Neural crest cell (in vitro differentiated cells): ENCODE measurements around the gene KCTD4. TPM values are rescaled to one million over a fixed set of nuclear protein-coding genes. Genes with fewer than 3 reads are reported as not detected.

Source experiments
- DNase-seq: peaks from one replicate; pipeline ENCODE4 v3.0.0; 2021; ENCODE audit warnings: low read depth, mixed read lengths, low spot score
- H3K27ac Mint-ChIP-seq: one replicate; pipeline ENCODE4 v1.8.0; 2021; ENCODE audit warnings: mild to moderate bottlenecking, mixed read lengths; ENCODE audit not compliant: unreplicated experiment
- H3K27me3 Mint-ChIP-seq: 2 replicates; pipeline ENCODE4 v1.8.0; 2021; ENCODE audit warnings: low read depth, mild to moderate bottlenecking, mixed read lengths
- H3K36me3 Mint-ChIP-seq: 2 replicates; pipeline ENCODE4 v1.8.0; 2021; ENCODE audit warnings: low read depth, mild to moderate bottlenecking, mixed read lengths
- H3K4me1 Mint-ChIP-seq: 2 replicates; pipeline ENCODE4 v1.8.0; 2021; ENCODE audit warnings: mixed read lengths
- H3K4me3 Mint-ChIP-seq: one replicate; pipeline ENCODE4 v1.8.0; 2021; ENCODE audit warnings: mild to moderate bottlenecking, mixed read lengths
- H3K9me3 Mint-ChIP-seq: 2 replicates; pipeline ENCODE4 v1.8.0; 2021; ENCODE audit warnings: mixed read lengths
- CTCF ChIP-seq: fragments of 200-600 bp; sonication (generic); conservative IDR thresholded peaks from 2 replicates; pipeline ENCODE4 v1.5.0; 2021; ENCODE audit warnings: antibody characterized with exemption, mild to moderate bottlenecking
- total RNA-seq: library from RNA; stranded (reverse); gene quantifications from 2 replicates; pipeline ENCODE4 v1.2.1, GENCODE V29; 2021

KCTD4 gene
- total RNA-seq, 1 donor from 2014 or later: not detected

- TF ChIP-seq CTCF: no peak
- Mint-ChIP-seq H3K4me1 (peaks cover 35% of the 10 kb centered on the region), H3K36me3 (peaks cover 4% of the 10 kb centered on the region), H3K9me3 (peaks cover 3% of the 10 kb centered on the region), H3K27me3 (no peaks in the 10 kb centered on the region), H3K4me3 (no peak overlapping the region), H3K27ac (peak overlapping the region; percentile 97)
- no peak for DNase-seq
These were observed 17.8 kb upstream of the KCTD4 start for GRCh38 chr13:45218689-45219088.

- Mint-ChIP-seq H3K27me3 (no peaks in the 10 kb centered on the region), H3K27ac (no peak overlapping the region), H3K9me3 (peaks cover 3% of the 10 kb centered on the region), H3K36me3 (peaks cover 4% of the 10 kb centered on the region), H3K4me3 (no peak overlapping the region), H3K4me1 (peaks cover 35% of the 10 kb centered on the region)
- no peak for TF ChIP-seq CTCF
- DNase-seq: no peak
These were observed 15.3 kb upstream of the KCTD4 start for GRCh38 chr13:45216193-45216592.

GRCh38 chr13:45215392-45216077 lies 14.7 kb upstream of the KCTD4 start:
- DNase-seq: no peak
- Mint-ChIP-seq H3K27ac (peak overlapping the region; percentile 12), H3K4me3 (no peak overlapping the region)

DNA sequence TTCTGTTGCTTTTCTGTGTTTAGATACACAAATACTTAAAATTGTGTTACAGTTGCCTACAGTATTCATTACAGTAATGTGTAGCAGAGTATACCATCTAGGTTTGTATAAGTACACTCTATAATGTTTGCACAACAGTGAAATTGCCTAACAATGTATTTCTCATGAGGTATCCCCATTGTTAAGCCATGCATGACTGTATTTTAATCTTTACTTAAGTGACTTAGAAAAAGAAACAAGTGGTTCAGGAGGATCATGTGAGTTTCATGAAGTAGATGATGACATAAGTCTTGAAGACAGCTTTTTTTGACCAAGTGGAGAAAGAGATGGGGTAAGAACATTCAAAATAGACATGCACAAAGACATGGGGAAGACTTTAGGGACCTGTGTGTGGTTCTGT lies 8.4 kb upstream of the KCTD4 start:
- no peak for TF ChIP-seq CTCF
- H3K27ac Mint-ChIP-seq: no peak overlapping the region
- no peaks in the 10 kb centered on the region for H3K27me3 Mint-ChIP-seq
- no peaks in the 10 kb centered on the region for H3K9me3 Mint-ChIP-seq
- DNase-seq: no peak
- H3K4me3 Mint-ChIP-seq: no peak overlapping the region
- peaks cover 6% of the 10 kb centered on the region for H3K36me3 Mint-ChIP-seq
- no peaks in the 10 kb centered on the region for H3K4me1 Mint-ChIP-seq

More at GRCh38 chr13:45215392-45216077, 14.7 kb upstream of the KCTD4 start:
- H3K27me3 Mint-ChIP-seq: no peaks in the 10 kb centered on the region
- no peak for TF ChIP-seq CTCF
- H3K36me3 Mint-ChIP-seq: peaks cover 5% of the 10 kb centered on the region
- H3K9me3 Mint-ChIP-seq: peaks cover 3% of the 10 kb centered on the region
- peaks cover 35% of the 10 kb centered on the region for H3K4me1 Mint-ChIP-seq

GRCh38 chr13:45208132-45208531 lies 7.3 kb upstream of the KCTD4 start:
- DNase-seq: no peak
- Mint-ChIP-seq H3K27me3 (no peaks in the 10 kb centered on the region), H3K9me3 (no peaks in the 10 kb centered on the region), H3K4me1 (no peaks in the 10 kb centered on the region), H3K4me3 (no peak overlapping the region), H3K36me3 (peaks cover 6% of the 10 kb centered on the region), H3K27ac (no peak overlapping the region)
- no peak for TF ChIP-seq CTCF
